Muscle of arm (tissue), 12 donors: ENCODE data around the gene ZMYND10. TPM values are rescaled to one million over a fixed set of nuclear protein-coding genes. Genes with fewer than 3 reads are reported as not detected.

Experiments used
- DNase-seq: peaks from one replicate; pipeline ENCODE4 v3.0.0-alpha.2; 2013
- polyA plus RNA-seq, 12 donors: library from polyadenylated mRNA; unstranded; fragments of 120-200 nt; gene quantifications; one replicate each; pipeline ENCODE4 v1.2.1, GENCODE V29; 2013; ENCODE audit not compliant: insufficient read length in 12 of 12

ZMYND10 gene
- polyA plus RNA-seq, 12 donors = 0.65 to 1.7 (median 0.83) TPM; not detected in 2

DNA sequence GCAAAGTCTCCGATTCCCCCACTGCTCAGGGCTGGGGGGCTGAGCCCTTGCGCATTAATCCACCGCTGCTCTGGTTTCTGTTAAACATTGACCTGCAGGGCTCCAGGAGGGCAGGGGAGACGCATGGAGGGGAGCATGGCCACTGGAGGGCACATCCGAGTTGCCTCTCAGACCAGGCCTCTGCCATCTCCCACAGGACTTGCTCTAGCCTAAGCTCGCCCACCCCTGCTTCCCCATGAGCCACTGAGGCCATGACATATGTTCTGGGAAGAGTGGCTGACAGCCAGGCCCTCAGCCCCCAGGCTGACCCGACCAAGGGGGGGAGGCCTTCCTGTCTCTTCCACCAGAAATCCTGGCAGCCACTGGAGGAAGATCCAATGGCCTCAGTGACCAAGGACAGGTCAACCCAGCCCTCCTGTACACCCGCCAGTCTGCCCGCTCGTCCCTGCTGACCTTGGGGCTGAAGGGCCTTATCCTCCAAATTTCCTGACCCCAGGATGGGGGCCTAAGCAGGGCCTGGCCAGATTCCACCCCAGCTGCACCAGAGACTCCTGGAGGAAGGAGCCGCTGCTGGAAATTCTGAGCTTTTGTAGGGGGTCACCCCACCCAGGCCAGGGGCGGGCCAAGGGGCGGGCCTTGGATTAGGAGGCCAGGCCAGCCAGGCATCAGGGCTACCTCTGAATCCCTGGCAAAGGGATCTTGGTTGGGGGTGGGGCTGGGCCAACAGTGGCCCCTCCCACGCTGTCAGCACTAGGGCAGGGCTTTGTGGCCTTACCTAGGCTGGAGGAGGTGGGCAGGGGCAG lies 42.3 kb downstream of the ZMYND10 start, which contains the start of gene HYAL1:
HYAL1 (minus strand) TSS at position 562 of the 803 bp plus-strand sequence. CDS start 618 bp downstream, outside the sequence.
- no peak for DNase-seq

DNA sequence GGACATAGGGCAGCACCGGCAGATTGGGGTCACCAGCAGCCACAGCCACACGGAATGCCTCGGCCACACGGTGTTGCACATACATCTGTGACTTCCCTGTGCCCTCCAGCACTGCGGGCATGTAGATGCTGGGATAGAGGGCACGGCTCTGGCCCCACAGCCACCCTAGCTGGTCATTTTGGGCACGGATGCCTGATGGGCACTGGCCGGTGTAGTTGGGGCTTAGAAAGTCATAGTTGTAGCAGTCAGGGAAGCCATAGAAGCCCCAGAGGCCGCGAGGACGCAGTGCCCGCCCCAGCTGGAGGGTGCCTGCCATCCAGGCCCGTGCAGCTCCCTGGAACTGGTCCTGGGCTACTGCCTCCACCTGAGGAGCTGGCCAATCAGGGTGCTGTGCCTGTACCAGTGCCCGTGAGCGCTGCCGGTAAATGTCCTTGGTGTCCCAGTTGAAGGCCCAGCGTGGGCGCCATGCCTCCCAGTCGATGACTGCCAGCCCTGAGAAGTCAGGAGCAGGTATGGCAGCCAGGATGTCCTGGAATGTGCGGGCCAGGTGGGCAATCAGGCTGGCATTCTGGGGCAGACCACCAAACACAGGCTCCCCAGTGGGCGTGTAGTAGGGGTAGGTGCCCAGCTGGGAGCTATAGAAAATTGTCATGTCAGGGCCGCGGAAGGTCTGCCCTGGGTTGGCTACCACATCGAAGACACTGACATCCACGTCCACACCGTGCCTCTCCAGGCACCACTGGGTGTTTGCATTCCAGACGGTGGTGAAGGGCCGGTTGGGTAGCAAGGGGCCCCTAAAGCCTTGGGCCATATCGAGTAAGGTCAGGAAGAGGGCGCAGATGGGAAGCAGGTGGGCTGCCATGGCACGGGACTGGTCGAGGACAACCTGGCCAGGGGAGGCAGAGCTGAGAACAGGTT lies 43.2 kb downstream of the ZMYND10 start:
- no peak for DNase-seq

DNA sequence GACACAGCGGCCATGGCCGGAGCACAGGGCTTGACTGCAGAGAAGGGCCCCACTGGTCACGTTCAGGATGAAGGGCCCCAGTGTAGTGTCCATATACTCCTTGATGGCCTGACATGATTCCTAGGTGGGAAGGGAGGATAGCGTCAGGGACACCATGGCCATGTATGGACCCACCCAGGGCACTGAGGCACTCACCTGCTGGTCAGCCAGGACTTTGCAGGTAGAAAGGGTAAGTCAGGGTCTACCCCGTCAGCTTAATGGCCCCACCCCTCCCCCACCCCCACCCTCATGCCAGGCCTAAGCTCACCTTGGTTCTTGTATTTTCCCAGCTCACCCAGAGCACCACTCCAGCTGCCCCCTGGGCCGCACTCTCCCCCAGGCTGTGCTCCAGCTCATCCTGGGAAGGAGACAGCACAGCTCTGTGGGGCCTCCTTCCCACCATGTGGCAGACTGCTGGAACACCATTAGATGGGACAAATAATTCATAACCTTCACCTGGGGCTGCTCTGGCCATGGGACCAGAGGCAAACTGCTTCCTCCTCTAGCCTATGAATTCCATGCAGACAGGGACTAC lies 44.8 kb downstream of the ZMYND10 start:
- no peak for DNase-seq

DNA sequence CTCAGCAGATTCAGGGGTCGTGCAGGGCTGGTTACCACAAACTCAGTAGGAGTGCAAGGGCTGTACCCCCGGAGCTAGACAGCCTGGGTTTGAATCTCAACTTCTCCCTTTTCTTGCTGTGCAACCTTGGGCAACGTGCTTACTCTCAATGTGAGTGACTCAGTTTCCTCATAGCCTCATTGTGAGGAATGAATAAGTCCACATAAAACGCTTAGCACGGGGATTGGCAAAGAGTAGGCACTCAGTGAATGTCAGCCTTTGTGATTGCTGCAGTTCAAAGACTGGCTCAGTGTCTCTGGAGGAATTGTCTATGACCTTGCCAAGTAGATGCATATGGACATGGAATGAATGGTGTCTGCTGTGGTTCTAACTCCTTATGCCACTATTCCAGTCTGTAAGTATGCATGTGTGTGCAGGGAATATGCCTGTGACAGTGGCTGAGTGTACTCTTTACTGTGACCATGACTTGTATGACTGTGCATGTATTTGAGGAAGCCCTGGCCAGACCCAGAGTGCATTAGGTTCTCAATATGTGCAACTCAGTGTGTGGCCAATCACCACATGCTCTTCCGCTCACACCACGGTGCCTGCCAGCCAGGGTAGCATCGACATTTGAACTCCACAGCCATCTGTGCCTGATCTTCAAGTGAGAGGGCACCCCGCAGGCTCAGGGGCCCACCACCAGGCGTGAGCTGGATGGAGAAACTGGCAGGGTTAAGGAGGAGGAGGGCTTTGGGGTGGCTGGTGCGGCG lies 45.4 kb downstream of the ZMYND10 start:
- no peak for DNase-seq

DNA sequence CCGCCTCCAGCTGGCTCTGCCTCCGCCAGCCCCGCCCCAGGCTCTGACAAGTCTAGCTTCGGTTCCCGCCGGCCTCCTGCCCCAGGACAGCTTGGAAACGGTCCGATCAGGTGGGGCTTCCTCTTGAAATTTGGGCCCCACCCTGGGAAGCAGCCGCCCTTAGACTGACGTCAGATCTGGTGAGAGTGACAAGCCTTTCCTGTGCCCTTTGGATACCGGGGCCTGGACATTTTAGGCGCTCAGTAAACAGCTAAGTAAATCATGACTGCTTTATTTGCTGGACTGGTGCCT lies 45.9 kb downstream of the ZMYND10 start:
- no peak for DNase-seq

DNA sequence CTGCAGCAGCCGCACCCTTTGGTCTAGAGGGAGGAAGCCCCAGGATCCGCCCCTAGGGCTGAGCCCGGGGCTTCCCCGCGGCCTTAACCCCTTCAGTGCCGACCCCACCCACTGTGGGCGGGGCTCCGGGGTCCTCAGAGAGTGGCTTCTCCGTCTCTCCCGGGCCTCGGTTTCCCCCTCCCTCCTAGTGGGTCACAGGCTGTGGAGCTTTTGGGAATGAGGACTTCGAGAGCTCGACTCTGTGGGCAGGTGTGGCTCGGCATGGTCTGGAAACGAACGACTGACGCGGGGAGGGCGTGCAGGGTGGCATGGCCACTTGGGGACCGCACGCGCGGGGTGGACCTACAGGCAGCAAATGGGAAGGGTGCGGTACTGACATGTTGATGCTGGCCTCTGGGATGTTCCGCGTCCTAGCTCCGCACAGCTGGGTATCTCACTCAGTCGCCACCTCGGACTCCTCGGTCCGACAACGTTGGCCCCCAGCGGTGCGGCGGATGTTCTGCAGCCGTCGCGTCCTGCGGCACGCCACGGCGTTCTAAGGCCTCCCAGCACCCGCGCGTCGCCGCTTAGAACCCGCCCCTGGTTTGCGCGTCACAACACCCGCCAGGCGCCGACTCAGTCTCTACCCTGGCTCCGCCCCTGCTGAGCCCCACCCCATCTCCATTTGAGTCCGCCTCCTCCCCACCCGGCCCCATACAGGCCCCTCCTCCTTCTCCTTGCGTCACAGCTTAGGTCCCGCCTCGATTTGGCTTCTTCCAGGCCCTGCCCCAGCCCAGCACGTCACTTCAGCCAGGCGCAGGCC lies 46.5 kb downstream of the ZMYND10 start, which contains the start of the genes HYAL3 and NAA80:
HYAL3 (minus strand) TSS at position 570 of the 802 bp plus-strand sequence. CDS start 3,803 bp downstream, outside the sequence.
NAA80 (minus strand) TSS at position 570 of the 802 bp plus-strand sequence. CDS start 1,942 bp downstream, outside the sequence.
- DNase-seq = peak; percentile 100

DNA sequence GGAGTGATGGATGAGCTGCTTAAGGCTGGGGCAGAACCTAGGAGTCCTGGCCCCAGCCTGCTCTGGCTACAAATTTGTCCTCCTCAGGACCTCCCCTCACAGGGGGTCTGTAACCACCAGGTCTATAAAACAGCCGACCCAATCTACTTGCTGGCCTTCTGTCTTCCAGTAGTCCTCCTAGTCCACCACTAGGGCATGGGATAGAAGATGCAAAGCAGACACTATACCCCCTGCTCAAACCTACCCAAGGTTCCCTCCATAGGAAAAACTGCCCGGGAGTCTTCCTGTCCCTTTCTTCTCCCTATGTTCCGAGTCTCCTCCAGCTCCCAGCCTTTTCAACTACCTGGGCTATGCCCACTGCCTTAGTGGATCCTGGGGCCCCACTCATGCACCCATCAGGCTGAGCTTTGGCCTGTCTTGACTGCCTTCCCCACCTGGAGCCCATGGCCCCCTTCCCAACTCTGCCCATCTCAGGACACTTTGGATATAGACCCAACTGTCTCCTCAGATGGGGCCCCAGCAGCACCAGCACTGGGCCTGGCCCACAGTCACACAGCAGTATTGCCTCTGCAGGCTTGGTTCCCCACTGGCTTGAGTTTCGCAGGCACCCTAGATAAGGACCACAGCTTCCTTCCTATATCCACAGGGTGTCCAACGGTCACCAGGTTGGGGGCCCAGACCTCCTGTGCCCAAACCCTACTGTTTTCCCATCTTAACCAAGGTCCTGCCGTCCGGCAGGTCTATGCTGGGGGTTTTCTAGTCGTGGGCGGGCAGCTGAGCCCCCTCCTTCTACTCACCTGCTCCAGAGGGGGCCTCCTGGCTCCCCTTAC lies 47.4 kb downstream of the ZMYND10 start:
- DNase-seq = no peak

DNA sequence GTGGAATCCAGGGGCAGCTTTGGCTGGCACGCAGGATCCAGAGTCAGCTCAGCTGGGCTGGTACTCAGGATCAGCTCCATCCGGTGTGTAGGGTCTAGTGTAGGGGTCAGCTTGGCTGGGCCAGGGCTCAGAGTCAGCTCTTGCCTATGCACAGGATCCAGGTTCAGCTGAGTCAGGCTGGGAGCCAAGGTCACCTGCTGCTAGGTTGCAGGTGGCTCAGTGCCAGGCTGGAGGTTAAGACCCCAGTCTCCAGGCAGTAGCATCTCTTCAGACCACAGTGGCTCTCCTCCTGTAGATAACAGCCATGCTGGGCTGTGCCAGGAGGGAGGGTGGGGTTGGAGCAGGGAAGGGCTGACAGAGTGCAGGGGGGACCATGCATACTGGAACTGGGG lies 48.2 kb downstream of the ZMYND10 start:
- DNase-seq = no peak

DNA sequence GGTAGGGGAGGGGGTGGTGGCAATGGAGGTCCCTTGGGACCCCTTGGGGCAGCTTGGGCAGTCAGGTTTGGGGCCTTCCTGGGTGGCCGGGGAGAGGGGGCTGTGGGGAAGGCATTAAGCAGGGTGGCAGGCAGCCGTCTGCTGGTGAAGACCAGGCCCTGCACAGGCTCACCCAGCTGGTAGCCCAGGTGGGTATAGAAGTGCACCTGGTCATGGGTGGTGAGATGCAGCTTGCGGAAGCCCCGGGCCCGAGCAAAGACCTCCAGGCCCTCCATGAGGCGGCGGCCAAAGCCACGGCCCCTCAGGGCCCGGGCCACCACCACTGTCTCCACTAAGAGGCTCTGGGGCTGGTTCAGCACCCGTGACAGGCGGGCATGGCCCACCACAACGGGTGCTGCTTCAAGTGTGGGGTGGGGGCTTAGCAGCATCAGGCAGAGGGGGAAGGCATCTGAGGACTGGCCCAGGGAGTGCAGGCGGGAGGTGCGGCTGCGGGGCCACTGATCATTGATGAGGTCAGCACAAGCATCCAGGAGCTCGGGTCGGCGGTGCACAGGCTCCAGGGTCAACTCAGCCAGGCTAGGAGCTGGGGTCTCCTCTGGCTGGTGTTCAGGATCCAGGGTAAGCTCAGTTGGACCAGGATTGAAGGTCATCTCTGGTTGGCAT lies 48.7 kb downstream of the ZMYND10 start:
- no peak for DNase-seq

DNA sequence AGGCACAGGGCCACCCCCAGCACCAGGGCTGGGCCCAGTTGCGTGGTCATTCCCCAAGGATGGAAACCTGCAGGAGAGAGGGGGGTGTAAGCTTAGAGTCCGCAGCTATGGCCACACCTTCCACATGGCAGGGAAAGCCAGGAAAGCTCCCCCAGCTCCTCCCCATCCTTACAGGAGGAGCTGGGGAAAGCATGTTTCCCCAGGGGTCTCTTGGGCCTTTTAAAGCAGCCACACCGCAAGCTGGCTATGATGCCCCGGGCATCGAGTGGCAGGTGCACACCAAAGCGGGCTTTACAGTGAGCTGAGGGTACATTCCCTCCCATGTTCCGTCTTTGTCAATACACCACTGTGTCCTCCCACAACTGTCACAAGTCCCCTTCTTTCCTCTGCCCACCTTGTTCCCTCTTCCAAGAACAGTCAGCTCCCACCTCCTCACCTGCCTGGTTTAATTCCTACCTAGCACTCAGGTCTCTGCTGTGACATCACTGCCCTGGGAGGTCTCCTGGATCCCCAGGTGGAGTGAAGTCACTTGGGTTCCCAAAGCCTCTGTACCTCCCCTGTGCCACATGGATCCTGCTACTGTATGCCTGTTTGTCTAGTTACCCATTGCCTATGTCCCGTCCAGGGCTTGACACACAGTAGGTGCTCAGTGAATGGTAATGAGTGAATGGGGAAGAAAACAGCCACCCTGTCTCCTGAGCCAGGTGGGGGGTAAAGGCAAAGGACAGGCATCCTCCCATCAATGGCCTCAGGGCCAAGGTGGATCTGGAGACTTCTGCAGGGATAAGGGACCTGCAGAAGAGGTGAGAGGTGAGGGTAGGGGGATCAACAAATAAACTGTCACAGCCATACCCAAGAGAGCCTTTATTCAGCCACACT lies 49.7 kb downstream of the ZMYND10 start:
- no peak for DNase-seq

DNA sequence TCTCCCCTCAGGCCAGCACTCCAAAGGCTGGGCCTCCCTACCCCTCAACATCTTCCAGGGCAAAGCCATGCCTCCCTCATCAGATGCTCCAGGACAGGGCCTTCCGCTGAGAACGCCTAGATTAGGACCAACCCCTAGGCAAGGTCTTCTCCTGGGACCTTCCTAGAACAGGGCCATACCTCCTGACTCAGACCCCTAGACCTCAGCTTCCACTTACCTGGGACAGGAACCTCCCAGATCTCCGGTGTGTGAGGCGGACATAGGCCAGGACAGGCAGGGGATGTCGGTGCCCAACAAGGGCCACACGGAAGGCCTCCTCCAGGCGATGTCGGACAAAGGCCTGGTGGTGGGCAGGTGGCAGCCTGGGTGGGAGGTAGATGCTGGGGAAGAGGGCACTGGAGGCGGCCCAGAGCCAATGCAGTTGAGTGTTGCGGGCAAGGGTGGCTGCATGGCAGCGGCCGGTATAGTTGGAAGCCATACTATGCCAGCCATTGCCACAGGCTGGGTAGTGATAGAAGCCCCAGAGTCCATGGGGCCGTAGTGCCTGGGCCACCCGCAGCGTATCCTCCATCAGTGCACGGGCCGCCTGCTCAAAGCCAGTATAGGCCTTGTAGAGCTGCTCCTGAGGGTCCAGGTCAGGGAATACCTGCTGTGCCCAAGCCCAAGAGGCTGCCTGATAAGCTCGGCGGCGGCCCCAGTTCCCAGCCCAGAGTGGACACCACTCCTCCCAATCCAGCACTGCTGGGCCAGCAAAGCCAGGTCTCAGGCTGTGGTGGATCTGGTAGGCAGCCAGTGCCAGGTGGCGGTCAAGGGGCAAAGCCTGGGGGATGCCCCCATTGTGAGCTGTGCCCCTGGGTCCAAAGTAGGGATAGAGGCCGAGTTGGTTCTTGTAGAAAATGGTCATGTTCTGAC lies 50.8 kb downstream of the ZMYND10 start:
- DNase-seq = no peak

DNA sequence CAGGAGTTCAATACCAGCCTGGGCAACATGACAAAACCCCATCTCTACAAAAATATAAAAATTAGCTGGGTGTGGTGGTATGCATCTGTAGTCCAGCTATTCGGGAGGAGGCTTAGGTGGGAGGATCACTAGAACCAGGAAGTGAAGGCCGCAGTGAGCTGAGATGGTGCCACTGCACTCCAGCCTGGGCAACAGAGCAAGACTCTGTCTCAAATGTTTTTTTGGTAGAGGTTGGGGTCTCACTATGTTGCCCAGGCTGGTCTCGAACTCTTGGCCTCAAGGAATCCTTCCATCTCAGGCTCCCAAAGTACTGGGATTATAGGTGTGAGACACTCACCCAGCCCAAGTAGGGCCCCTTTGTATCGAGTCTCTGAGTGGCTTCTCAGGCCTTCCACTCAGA lies 51.4 kb downstream of the ZMYND10 start:
- no peak for DNase-seq

DNA sequence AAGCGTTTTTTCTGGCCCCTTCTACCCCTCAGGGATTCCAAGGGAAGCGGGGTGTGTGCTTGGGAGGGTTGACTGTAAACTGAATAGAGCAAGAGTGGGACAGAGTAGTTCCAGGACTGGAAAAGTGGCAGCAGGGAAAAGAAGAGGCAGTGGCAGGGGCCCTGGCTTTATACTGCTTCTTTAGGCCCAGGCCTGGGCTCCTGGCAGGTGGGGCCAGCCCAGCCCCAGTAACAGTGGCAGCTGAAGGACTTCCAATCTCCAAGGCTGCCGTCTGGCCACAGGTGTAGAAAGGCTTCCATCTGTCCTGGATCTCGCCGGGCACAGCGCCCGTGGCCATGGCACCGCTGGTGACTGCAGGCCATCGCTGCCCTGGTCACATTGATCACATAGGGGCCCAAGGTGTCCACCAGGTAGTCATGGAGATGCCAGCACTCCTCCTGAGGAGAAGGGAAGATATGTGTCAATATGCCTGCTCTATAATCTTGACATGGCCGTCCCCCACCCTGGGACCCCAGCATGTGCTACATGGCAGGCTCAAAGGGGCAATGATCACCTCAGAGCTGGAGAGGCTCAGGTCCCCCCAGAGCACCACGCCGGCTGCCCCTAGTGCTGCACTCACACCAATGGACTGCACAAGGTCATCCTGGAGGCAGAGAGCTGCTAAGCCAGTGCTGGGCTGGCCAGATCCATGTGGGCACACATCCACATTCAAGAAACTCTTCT lies 52.3 kb downstream of the ZMYND10 start:
- DNase-seq = no peak

DNA sequence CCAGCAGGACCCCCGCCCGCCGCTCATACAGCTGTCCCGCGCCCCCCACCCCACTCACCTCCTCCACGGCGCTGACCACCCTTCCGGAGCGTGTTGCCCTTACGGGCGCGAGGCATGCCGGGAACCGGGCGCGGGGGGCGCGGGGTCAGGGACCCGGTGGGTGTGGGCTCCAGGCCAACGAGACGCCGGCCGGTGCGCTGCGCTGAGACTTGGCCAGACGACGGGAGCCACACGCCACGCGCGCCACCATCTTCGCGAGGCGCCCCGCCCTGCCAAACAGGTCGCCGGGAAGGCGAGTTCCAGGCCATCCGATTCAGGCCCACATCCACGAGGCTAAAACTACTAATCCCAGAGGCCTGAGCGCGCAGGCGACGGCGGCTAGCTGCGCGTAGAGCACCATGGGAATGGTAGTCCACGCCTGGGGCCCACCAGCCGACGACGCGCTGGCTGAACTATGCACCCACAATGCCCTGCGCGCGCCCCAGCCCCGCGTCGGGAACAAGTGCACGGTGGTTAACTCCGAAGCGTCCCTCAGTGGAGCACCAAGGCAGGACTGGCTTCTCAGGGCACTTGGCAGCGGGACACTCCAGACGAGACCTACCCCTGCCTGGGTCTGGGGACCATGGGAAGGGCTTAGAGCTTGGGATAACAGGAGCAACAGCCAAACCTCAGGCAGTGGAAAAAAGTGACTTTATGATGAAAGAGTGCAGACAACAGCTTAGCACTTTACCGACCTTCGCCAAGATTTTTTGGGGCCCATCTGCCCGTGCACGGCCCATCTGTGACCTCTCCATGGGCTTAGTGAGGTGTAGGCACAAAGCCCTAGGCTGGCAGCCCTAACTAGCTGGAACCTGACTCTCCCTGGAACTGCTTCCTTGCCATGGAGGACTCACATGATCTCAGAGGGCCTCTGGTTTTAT lies 53.1 kb downstream of the ZMYND10 start, which contains the start of gene IFRD2:
IFRD2 (minus strand) TSS at position 271 of the 920 bp plus-strand sequence; CDS start at position 116, 155 bp downstream.
- peak; percentile 98 for DNase-seq
